GM12873 (cell line): ENCODE measurements around the gene ADAMTS17.

Experiments used
- TF ChIP-seq, protein P1 (sequence below): IDR thresholded peaks from 2 replicates; pipeline ENCODE4 v1.5.1; 2012; ENCODE audit warnings: low read depth, mild to moderate bottlenecking, moderate library complexity, low read length, control low read depth; ENCODE audit not compliant: insufficient read depth; ENCODE audit errors: missing control alignments

ADAMTS17 gene

DNA sequence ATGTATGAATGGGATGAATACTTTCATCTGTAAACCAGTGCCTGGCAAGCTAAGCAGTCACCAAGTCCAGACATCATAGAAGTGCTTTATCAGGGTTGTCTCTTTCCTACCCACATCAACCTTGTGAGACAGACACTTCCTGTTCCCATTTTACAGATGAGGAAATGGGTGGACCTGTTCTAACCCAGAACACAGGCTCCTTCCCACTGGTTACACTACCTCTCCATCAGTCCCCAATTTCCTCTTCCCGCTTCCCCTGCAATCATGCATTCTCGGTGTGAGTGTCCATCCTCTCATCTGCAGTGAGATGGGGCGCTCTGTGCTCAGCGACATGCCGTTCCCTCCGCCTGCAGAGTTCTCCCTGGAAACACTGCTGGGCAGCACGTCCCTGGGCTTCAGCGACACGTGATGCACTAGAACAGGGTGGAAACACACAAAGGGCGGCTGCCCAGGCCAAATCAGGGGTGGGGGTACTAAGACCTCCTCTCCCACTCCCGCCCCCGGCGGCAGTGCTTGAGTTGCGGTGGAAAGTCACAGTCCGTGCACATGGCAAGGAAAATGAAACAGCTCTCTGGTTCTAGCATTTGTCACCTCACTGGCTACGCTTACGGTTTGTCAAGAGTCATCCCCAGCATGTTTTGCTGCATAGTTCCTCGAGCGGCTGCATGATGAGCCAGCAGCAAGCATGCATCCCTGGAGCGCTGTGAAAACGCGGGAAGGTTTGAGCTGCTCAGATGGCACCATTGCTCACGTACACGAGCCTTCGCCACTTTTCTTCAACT, 201.1 kb downstream of the ADAMTS17 start:
- TF ChIP-seq, protein P1, sequence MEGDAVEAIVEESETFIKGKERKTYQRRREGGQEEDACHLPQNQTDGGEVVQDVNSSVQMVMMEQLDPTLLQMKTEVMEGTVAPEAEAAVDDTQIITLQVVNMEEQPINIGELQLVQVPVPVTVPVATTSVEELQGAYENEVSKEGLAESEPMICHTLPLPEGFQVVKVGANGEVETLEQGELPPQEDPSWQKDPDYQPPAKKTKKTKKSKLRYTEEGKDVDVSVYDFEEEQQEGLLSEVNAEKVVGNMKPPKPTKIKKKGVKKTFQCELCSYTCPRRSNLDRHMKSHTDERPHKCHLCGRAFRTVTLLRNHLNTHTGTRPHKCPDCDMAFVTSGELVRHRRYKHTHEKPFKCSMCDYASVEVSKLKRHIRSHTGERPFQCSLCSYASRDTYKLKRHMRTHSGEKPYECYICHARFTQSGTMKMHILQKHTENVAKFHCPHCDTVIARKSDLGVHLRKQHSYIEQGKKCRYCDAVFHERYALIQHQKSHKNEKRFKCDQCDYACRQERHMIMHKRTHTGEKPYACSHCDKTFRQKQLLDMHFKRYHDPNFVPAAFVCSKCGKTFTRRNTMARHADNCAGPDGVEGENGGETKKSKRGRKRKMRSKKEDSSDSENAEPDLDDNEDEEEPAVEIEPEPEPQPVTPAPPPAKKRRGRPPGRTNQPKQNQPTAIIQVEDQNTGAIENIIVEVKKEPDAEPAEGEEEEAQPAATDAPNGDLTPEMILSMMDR = no peak

DNA sequence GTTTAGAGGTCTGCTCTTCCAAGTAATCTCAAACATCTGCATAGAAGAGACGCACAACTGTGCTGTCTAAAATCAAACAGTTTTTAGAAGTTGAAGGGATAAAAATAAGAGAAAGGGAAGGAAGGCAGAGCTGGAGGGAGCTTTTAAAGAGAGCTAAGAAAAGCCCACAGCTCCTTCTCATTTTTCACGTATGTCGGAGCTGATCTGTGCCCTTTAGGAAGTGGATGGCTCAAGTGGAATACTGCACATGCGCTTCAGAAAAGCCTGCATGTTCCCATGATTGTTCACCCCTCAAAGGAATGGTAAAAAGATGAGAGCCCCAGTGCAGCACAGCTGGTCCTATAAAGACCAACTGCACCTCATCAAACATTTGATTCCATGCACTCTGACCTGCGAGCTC, 207.2 kb downstream of the ADAMTS17 start:
- TF ChIP-seq, protein P1 = no peak

DNA sequence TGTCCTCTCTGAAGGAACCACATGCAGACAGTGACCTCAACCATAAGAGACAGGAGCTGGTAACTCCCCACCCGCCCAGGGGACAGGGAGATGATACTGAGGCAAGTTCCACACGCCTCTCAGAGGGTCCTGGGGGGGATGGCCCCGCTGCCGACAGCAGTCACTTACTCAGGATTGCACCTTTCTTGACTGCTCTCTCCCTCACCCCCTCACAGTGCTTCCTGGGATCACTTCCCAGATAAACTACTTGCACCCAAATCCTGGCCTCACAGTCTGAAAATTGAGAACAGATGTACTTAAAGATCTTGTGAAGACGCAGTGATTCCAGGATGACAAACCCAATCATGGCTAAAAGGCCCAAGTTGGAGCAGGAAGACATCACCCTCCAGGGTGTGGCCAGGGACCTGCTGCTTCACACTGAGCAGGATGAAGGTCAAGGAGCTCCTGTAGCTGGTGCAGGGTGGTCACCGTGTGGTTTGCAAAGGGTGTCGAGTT, 207.6 kb downstream of the ADAMTS17 start:
- TF ChIP-seq, protein P1 = no peak

DNA sequence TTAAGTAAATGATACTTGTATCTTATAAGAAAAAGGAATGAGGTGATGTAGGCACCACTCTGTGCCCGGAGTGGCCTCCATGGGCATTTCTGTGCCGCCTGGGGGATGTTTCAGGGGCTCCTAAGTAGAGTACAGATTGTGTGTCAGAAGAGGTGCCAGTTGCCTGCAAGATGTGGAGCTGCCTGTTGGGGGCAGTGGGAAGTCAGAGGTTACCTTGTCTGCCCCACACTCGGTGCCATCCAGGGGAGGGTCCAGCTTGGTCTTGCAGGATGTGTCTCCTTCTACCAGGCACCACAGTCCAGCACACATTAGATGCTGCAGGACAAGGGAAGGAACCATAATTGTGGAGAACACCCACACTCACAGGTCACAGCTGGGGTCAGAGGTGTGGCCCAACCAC, 208.8 kb downstream of the ADAMTS17 start:
- TF ChIP-seq, protein P1 = no peak

DNA sequence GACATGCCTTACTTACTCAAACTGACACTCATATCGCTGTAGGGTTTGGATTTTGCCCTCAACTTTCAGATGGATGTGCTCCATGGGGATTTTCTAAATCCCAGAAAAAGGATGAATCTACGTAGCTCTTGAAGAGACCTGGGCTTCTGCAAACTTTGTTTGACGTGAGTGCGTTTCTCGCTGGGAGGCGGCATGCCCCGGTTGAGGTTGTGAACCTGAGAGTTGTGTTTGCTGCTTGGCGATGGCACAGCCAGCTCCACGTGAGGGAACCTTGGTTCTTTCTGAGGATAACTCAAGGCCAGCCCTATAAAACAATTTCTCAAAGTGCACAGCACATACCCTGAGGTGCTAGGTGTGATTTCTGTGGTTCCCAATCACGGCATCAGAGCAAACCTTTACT, 209.5 kb downstream of the ADAMTS17 start:
- TF ChIP-seq, protein P1 = no peak

DNA sequence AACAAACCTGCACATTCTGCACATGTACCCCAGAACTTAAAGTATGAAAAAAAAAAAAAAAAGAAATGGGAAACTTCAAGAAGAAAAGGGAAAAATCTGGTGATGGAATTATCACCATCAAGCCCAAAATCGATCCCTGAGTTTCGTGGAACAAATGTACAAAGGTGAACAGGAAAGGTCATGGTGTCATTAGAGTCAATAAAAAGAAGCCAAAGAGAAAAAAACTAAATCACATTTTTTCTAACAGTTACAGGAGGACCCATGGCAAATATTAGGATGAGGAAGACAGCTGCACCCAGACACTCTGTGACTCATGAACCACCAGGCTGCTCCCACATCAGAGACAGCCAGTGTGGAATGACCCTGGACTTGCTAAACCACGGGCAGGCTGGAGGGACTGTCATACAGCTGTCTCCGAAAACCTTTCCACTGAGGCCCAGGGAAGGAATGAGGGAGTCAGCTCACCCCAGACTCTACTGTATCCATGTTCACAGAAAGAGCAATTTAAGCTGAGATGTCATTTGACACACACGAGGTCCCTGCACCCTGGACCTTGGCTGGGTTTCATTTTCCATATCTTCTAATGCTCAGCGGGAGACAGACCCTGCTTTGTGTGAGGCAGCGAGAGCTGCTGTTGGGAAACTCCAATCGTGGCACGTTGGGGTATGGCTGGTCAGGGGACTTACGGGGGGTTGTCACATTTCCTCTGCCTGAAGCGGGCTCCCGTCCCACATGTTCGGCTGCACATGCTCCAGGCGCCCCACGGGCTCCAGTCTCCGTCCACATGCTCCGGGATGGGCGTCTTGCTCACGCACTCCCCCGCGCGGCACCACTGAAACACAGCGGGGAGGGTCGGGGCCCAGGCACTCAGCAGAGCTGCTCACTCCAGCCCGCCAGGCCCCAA, 210.2 kb downstream of the ADAMTS17 start:
- TF ChIP-seq, protein P1 = no peak

DNA sequence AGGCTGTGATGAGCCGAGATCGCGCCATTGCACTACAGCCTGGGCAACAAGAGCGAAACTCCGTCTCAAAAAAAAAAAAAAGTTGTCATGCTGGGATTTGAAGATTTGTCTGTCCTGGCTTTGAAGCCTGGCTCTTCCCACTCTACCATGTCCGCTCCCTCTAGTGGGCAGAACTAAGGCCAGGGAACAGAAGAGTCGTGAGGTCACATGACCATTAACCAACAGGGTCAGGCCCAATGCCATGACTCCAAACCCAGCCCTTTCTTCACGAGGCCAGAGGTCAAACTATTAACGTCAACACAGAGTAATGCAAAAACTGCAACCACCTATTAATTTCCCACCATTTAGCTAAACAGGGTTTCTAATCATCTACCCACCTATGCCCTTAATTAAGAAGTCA, 212.1 kb downstream of the ADAMTS17 start:
- TF ChIP-seq, protein P1 = no peak
